ENCODE results near the gene COX5B. TPM values are rescaled to one million over a fixed set of nuclear protein-coding genes. Genes with fewer than 3 reads are reported as not detected.

COX5B gene
- total RNA-seq, 1 donor from 2014 or later = 213 TPM

- peaks cover 29% of the 10 kb centered on the region for H3K4me1 Mint-ChIP-seq (ENCODE audit: low read depth, unreplicated experiment)
- no peak for FAIRE-seq
- H3K27ac Mint-ChIP-seq (ENCODE audit: unreplicated experiment) = peak overlapping the region; percentile 66
Observed at GRCh38 chr2:97660775-97661389, 15.0 kb downstream of the COX5B start.

DNA sequence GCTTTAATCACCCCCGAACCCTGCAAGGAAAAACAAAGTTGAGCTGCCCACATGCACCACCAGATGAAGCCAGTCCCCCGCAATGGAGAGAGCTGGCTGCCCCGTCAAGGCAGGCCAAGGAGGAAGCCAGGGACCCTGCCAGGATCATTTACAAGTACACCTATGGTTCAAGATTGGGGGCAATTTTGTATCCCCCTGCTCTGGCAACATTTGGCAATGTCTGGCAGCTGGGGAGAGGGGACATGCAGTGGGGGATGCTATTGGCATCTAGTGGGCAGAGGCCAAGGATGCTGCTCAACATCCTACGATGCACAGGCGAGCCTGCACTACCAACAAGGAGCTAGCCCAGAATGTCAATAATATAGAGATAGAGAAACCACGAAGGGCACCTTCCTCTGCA is 16.1 kb downstream of the COX5B start:
- H3K36me3 Mint-ChIP-seq (ENCODE audit: low read depth, unreplicated experiment) = peaks cover 5% of the 10 kb centered on the region
- Histone ChIP-seq H3K9ac (ENCODE audit: low read length) (peak overlapping the region; percentile 87), H3K27ac (ENCODE audit: low read depth, low read length) (peak overlapping the region; percentile 93), H3K4me3 (ENCODE audit: insufficient read depth, low read depth, low read length) (peak overlapping the region; percentile 79), H4K20me1 (ENCODE audit: insufficient read depth, low read length) (peaks cover 24% of the 10 kb centered on the region), H3K79me2 (ENCODE audit: insufficient read depth, low read length) (peaks cover 35% of the 10 kb centered on the region), H3K4me1 (ENCODE audit: insufficient read depth, low read length) (peaks cover 26% of the 10 kb centered on the region), H2AFZ (ENCODE audit: low read depth, low read length) (no peak overlapping the region), H3K4me2 (ENCODE audit: low read length) (peak overlapping the region; percentile 94), H3K36me3 (ENCODE audit: insufficient read depth, low read length) (peaks cover 10% of the 10 kb centered on the region), H3K9me3 (ENCODE audit: insufficient read depth, low read depth, low read length) (no peaks in the 10 kb centered on the region), H3K27me3 (ENCODE audit: insufficient read depth, low read length) (no peaks in the 10 kb centered on the region)
- no peaks in the 10 kb centered on the region for H3K27me3 Mint-ChIP-seq (ENCODE audit: low read depth, unreplicated experiment)
- H3K4me1 Mint-ChIP-seq (ENCODE audit: low read depth, unreplicated experiment) = peaks cover 29% of the 10 kb centered on the region
- H3K4me3 Mint-ChIP-seq (ENCODE audit: unreplicated experiment) = peak overlapping the region; percentile 94
- peak overlapping the region; percentile 41 for H3K27ac Mint-ChIP-seq (ENCODE audit: unreplicated experiment)
- DNase-seq (ENCODE audit: low read depth) (no peak), FAIRE-seq (no peak)
- no peaks in the 10 kb centered on the region for H3K9me3 Mint-ChIP-seq (ENCODE audit: unreplicated experiment)
- TF ChIP-seq, protein P1, sequence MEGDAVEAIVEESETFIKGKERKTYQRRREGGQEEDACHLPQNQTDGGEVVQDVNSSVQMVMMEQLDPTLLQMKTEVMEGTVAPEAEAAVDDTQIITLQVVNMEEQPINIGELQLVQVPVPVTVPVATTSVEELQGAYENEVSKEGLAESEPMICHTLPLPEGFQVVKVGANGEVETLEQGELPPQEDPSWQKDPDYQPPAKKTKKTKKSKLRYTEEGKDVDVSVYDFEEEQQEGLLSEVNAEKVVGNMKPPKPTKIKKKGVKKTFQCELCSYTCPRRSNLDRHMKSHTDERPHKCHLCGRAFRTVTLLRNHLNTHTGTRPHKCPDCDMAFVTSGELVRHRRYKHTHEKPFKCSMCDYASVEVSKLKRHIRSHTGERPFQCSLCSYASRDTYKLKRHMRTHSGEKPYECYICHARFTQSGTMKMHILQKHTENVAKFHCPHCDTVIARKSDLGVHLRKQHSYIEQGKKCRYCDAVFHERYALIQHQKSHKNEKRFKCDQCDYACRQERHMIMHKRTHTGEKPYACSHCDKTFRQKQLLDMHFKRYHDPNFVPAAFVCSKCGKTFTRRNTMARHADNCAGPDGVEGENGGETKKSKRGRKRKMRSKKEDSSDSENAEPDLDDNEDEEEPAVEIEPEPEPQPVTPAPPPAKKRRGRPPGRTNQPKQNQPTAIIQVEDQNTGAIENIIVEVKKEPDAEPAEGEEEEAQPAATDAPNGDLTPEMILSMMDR (IDR thresholded peaks at IDR 0.05; ENCODE audit: insufficient read depth, low read depth, low read length) = no peak
- TF ChIP-seq EZH2 (IDR thresholded peaks at IDR 0.05; ENCODE audit: insufficient read depth, low read length) = no peak

More at GRCh38 chr2:97660775-97661389, 15.0 kb downstream of the COX5B start:
- Histone ChIP-seq H3K27ac (ENCODE audit: low read depth, low read length) (peak overlapping the region; percentile 31), H3K27me3 (ENCODE audit: insufficient read depth, low read length) (no peaks in the 10 kb centered on the region), H3K9ac (ENCODE audit: low read length) (no peak overlapping the region), H3K9me3 (ENCODE audit: insufficient read depth, low read depth, low read length) (no peaks in the 10 kb centered on the region), H4K20me1 (ENCODE audit: insufficient read depth, low read length) (peaks cover 24% of the 10 kb centered on the region), H3K79me2 (ENCODE audit: insufficient read depth, low read length) (peaks cover 35% of the 10 kb centered on the region), H2AFZ (ENCODE audit: low read depth, low read length) (no peak overlapping the region), H3K36me3 (ENCODE audit: insufficient read depth, low read length) (peaks cover 12% of the 10 kb centered on the region), H3K4me2 (ENCODE audit: low read length) (peak overlapping the region; percentile 94), H3K4me1 (ENCODE audit: insufficient read depth, low read length) (peaks cover 26% of the 10 kb centered on the region), H3K4me3 (ENCODE audit: insufficient read depth, low read depth, low read length) (no peak overlapping the region)
- TF ChIP-seq EZH2 (IDR thresholded peaks at IDR 0.05; ENCODE audit: insufficient read depth, low read length) = no peak
- TF ChIP-seq, protein P1 (IDR thresholded peaks at IDR 0.05; ENCODE audit: insufficient read depth, low read depth, low read length) = no peak
- peaks cover 8% of the 10 kb centered on the region for H3K36me3 Mint-ChIP-seq (ENCODE audit: low read depth, unreplicated experiment)
- H3K4me3 Mint-ChIP-seq (ENCODE audit: unreplicated experiment) = peak overlapping the region; percentile 27
- H3K27me3 Mint-ChIP-seq (ENCODE audit: low read depth, unreplicated experiment) = no peaks in the 10 kb centered on the region
- H3K9me3 Mint-ChIP-seq (ENCODE audit: unreplicated experiment) = no peaks in the 10 kb centered on the region
- peak; percentile 10 for DNase-seq (ENCODE audit: low read depth)

GRCh38 chr2:97662386-97662894 is 16.6 kb downstream of the COX5B start:
- Mint-ChIP-seq H3K9me3 (ENCODE audit: unreplicated experiment) (no peaks in the 10 kb centered on the region), H3K4me1 (ENCODE audit: low read depth, unreplicated experiment) (peaks cover 29% of the 10 kb centered on the region), H3K27ac (ENCODE audit: unreplicated experiment) (peak overlapping the region; percentile 99), H3K4me3 (ENCODE audit: unreplicated experiment) (peak overlapping the region; percentile 94), H3K27me3 (ENCODE audit: low read depth, unreplicated experiment) (no peaks in the 10 kb centered on the region), H3K36me3 (ENCODE audit: low read depth, unreplicated experiment) (peaks cover 5% of the 10 kb centered on the region)
- Histone ChIP-seq H3K9me3 (ENCODE audit: insufficient read depth, low read depth, low read length) (no peaks in the 10 kb centered on the region), H3K36me3 (ENCODE audit: insufficient read depth, low read length) (peaks cover 10% of the 10 kb centered on the region), H3K4me2 (ENCODE audit: low read length) (peak overlapping the region; percentile 94), H4K20me1 (ENCODE audit: insufficient read depth, low read length) (peaks cover 24% of the 10 kb centered on the region), H3K4me1 (ENCODE audit: insufficient read depth, low read length) (peaks cover 26% of the 10 kb centered on the region), H3K4me3 (ENCODE audit: insufficient read depth, low read depth, low read length) (peak overlapping the region; percentile 79), H3K9ac (ENCODE audit: low read length) (peak overlapping the region; percentile 87), H3K79me2 (ENCODE audit: insufficient read depth, low read length) (peaks cover 35% of the 10 kb centered on the region), H3K27me3 (ENCODE audit: insufficient read depth, low read length) (no peaks in the 10 kb centered on the region), H3K27ac (ENCODE audit: low read depth, low read length) (peak overlapping the region; percentile 93), H2AFZ (ENCODE audit: low read depth, low read length) (no peak overlapping the region)
- DNase-seq (ENCODE audit: low read depth) (no peak), FAIRE-seq (no peak)
- TF ChIP-seq, protein P1 (IDR thresholded peaks at IDR 0.05; ENCODE audit: insufficient read depth, low read depth, low read length) = no peak
- no peak for TF ChIP-seq EZH2 (IDR thresholded peaks at IDR 0.05; ENCODE audit: insufficient read depth, low read length)

All from astrocyte (in vitro differentiated cells and primary cell).